ENCODE data around the gene SAMD3.

DNA sequence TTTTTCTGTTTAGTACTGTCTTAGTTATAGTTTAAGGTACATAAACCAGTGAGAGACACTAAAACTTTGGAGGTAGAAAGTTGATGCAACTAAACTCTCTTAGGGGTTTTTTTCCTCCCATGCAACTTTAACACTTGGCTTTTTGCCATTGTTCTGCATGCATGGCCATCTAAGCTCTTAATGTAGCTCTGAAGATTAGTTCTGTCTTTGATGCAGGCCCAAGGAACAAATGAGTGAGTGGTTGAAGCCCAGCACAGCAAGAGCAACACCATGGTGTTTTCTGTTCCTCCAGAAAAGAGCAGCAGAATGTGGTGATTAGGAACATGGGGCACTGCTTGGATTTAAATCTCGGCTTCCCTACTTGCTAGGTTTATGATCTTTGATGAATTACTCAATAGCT lies 115.0 kb downstream of the SAMD3 start:
- TF ChIP-seq, protein P1, sequence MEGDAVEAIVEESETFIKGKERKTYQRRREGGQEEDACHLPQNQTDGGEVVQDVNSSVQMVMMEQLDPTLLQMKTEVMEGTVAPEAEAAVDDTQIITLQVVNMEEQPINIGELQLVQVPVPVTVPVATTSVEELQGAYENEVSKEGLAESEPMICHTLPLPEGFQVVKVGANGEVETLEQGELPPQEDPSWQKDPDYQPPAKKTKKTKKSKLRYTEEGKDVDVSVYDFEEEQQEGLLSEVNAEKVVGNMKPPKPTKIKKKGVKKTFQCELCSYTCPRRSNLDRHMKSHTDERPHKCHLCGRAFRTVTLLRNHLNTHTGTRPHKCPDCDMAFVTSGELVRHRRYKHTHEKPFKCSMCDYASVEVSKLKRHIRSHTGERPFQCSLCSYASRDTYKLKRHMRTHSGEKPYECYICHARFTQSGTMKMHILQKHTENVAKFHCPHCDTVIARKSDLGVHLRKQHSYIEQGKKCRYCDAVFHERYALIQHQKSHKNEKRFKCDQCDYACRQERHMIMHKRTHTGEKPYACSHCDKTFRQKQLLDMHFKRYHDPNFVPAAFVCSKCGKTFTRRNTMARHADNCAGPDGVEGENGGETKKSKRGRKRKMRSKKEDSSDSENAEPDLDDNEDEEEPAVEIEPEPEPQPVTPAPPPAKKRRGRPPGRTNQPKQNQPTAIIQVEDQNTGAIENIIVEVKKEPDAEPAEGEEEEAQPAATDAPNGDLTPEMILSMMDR (IDR thresholded peaks at IDR 0.05), result no peak
- TF ChIP-seq POLR2A (IDR thresholded peaks at IDR 0.05), result no peak

All from heart left ventricle (tissue), 13 donors.